HEK293 (cell line): ENCODE measurements around the gene DNAJC27.
A peak's percentile ranks its signal among the peaks of the same experiment; 100 is the strongest.

Experiments
- CTCF ChIA-PET: fragments of 350-600 bp; formaldehyde crosslinking; extraction: SDS; loops from one replicate; lab custom pipeline; 2021; ENCODE audit warnings: antibody characterized with exemption; lab: Yijun Ruan, JAX
- POLR2A ChIA-PET: fragments of 300-600 bp; formaldehyde crosslinking; extraction: SDS; loops from one replicate; lab custom pipeline; 2020; ENCODE audit warnings: antibody characterized with exemption, inconsistent platforms; lab: Yijun Ruan, JAX
- H3K27ac ChIP-seq: fragments of 200-500 bp; sonication (Bioruptor generic); 2 replicates; pipeline ENCODE4 v1.5.1; 2014; ENCODE audit warnings: low read depth, low read length, control low read depth, inconsistent platforms; ENCODE audit errors: extremely low read depth
- H3K36me3 ChIP-seq, 2 experiments: fragments of 200-500 bp in 1 of 2; sonication (Bioruptor generic) in 1 of 2; 1 replicate in 1 of 2; 2 replicates in 1 of 2; pipeline ENCODE4 v1.5.1; 2014 to 2017; ENCODE audit warnings: inconsistent platforms in 2 of 2, low read length in 2 of 2; ENCODE audit not compliant: control insufficient read depth in 2 of 2, insufficient read depth in 1 of 2
- H3K4me1 ChIP-seq: fragments of 200-500 bp; sonication (Bioruptor generic); 2 replicates; pipeline ENCODE4 v1.5.1; 2014; ENCODE audit warnings: mild to moderate bottlenecking, low read length, inconsistent platforms; ENCODE audit not compliant: control insufficient read depth, insufficient read depth
- H3K4me3 ChIP-seq: 2 replicates; pipeline ENCODE4 v1.5.1; 2011; ENCODE audit warnings: low read depth, mild to moderate bottlenecking, control low read depth, low read length, moderate library complexity
- H3K9me3 ChIP-seq: fragments of 200-500 bp; sonication (Bioruptor generic); 2 replicates; pipeline ENCODE4 v1.5.1; 2014; ENCODE audit warnings: low read depth, low read length, inconsistent platforms; ENCODE audit not compliant: control insufficient read depth, insufficient read depth
- CTCF ChIP-seq: fragments of 450-650 bp; formaldehyde crosslinking; IDR thresholded peaks from 2 replicates; pipeline ENCODE4 v1.5.1; 2016; ENCODE audit warnings: missing biosample characterization, missing genetic modification characterization
- INSM2 ChIP-seq: fragments of 450-650 bp; formaldehyde crosslinking; IDR thresholded peaks from 2 replicates; pipeline ENCODE4 v1.5.1; 2016; ENCODE audit warnings: missing biosample characterization, missing genetic modification characterization
- REST ChIP-seq: fragments of 450-650 bp; formaldehyde crosslinking; IDR thresholded peaks from 2 replicates; pipeline ENCODE4 v1.5.1; 2016; ENCODE audit warnings: missing biosample characterization, missing genetic modification characterization
- SP2 ChIP-seq: fragments of 450-650 bp; formaldehyde crosslinking; IDR thresholded peaks from 2 replicates; pipeline ENCODE4 v1.5.1; 2016; ENCODE audit warnings: missing biosample characterization, missing genetic modification characterization
- SP3 ChIP-seq: fragments of 450-650 bp; formaldehyde crosslinking; IDR thresholded peaks from 2 replicates; pipeline ENCODE4 v1.5.1; 2016; ENCODE audit warnings: missing biosample characterization, missing genetic modification characterization
- ZBTB26 ChIP-seq: fragments of 450-650 bp; formaldehyde crosslinking; optimal IDR thresholded peaks from 2 replicates; pipeline ENCODE3; 2016; ENCODE audit warnings: missing biosample characterization, mild to moderate bottlenecking, missing genetic modification characterization
- ZBTB44 ChIP-seq: fragments of 450-650 bp; IDR thresholded peaks from 2 replicates; pipeline ENCODE4 v1.5.1; 2018; ENCODE audit warnings: missing biosample characterization, mild to moderate bottlenecking, missing genetic modification characterization
- ZBTB8A ChIP-seq: fragments of 450-650 bp; formaldehyde crosslinking; IDR thresholded peaks from 2 replicates; pipeline ENCODE4 v1.5.1; 2016; ENCODE audit warnings: missing biosample characterization, missing genetic modification characterization
- ZEB2 ChIP-seq: fragments of 450-650 bp; formaldehyde crosslinking; IDR thresholded peaks from 2 replicates; pipeline ENCODE4 v1.5.1; 2016; ENCODE audit warnings: missing biosample characterization, missing genetic modification characterization
- ZFP41 ChIP-seq: fragments of 450-650 bp; formaldehyde crosslinking; IDR thresholded peaks from 2 replicates; pipeline ENCODE4 v1.5.1; 2016; ENCODE audit warnings: missing biosample characterization, missing genetic modification characterization, borderline replicate concordance
- ZNF148 ChIP-seq: fragments of 450-650 bp; formaldehyde crosslinking; IDR thresholded peaks from 2 replicates; pipeline ENCODE4 v1.5.0; 2017; ENCODE audit warnings: missing biosample characterization, missing genetic modification characterization, borderline replicate concordance
- ZNF157 ChIP-seq: fragments of 450-650 bp; formaldehyde crosslinking; IDR thresholded peaks from 2 replicates; pipeline ENCODE4 v1.5.1; 2016; ENCODE audit warnings: missing biosample characterization, missing genetic modification characterization
- ZNF239 ChIP-seq: fragments of 450-650 bp; formaldehyde crosslinking; IDR thresholded peaks from 2 replicates; pipeline ENCODE4 v1.5.1; 2016; ENCODE audit warnings: missing biosample characterization, missing genetic modification characterization
- ZNF426 ChIP-seq: fragments of 450-650 bp; formaldehyde crosslinking; IDR thresholded peaks from 2 replicates; pipeline ENCODE4 v1.5.1; 2017; ENCODE audit warnings: missing biosample characterization, missing genetic modification characterization, mild to moderate bottlenecking, inconsistent platforms, moderate library complexity
- ZNF514 ChIP-seq: fragments of 450-650 bp; formaldehyde crosslinking; IDR thresholded peaks from 2 replicates; pipeline ENCODE4 v1.5.1; 2016; ENCODE audit warnings: missing biosample characterization, missing genetic modification characterization
- ZNF670 ChIP-seq: fragments of 450-650 bp; formaldehyde crosslinking; IDR thresholded peaks from 2 replicates; pipeline ENCODE4 v1.5.1; 2016; ENCODE audit warnings: missing biosample characterization, missing genetic modification characterization, low read depth
- ZNF830 ChIP-seq: fragments of 450-650 bp; IDR thresholded peaks from 2 replicates; pipeline ENCODE4 v1.5.0; 2018; ENCODE audit warnings: missing biosample characterization, missing genetic modification characterization, low read depth, mild to moderate bottlenecking, moderate library complexity
- ZSCAN16 ChIP-seq: fragments of 450-650 bp; formaldehyde crosslinking; IDR thresholded peaks from 2 replicates; pipeline ENCODE4 v1.5.1; 2016; ENCODE audit warnings: missing biosample characterization, missing genetic modification characterization
- ZSCAN23 ChIP-seq: fragments of 450-650 bp; formaldehyde crosslinking; IDR thresholded peaks from 2 replicates; pipeline ENCODE4 v1.5.1; 2016; ENCODE audit warnings: missing biosample characterization, missing genetic modification characterization

DNAJC27 gene

GRCh38 chr2:24920098-24920808 is 51.5 kb downstream of the DNAJC27 start, which contains the start of gene ADCY3 (continued):
- no peak for TF ChIP-seq ZBTB44 (tag by site-specific recombination)
- no peak for TF ChIP-seq INSM2 (tag by site-specific recombination)
- TF ChIP-seq ZFP41 (tag by site-specific recombination): no peak
- no peak for TF ChIP-seq ZSCAN16 (tag by site-specific recombination)
- TF ChIP-seq SP2 (tag by site-specific recombination): peak; percentile 36
- no peak for TF ChIP-seq ZNF148 (tag by site-specific recombination)
- no peak for TF ChIP-seq ZNF830
- no peak for TF ChIP-seq REST (tag by site-specific recombination)
- no peak for TF ChIP-seq ZSCAN23
- TF ChIP-seq ZNF426 (tag by site-specific recombination): no peak
- TF ChIP-seq ZNF157 (tag by site-specific recombination): no peak
- TF ChIP-seq ZBTB26 (tag by site-specific recombination): peak; percentile 60
- TF ChIP-seq SP3 (tag by site-specific recombination): peak; percentile 32; the same call in 1 of the 2 replicates

- no peaks in the 10 kb centered on the region for H3K9me3 ChIP-seq
- peak overlapping the region; percentile 86 for H3K27ac ChIP-seq
- CTCF ChIA-PET: interaction anchor here (0.6 to 1.5 kb wide), 2 partner anchors 56 to 81 kb away, joined by 3 read pairs; no protein-coding TSS in a partner anchor
- POLR2A ChIA-PET: interaction anchor here (0.5 to 0.6 kb wide), 2 partner anchors 353 to 1335 kb away, joined by 3 read pairs; no protein-coding TSS in a partner anchor
- peak overlapping the region; percentile 61 for H3K4me3 ChIP-seq
- H3K36me3 ChIP-seq: peaks cover 0 to 33% of the 10 kb centered on the region in 2 experiments; a peak in 2 of 3 replicates
- no peak for TF ChIP-seq ZNF514
- peak; percentile 53 for TF ChIP-seq ZBTB26 (tag by site-specific recombination)
- peak; percentile 50; the same call in 1 of the 2 replicates for TF ChIP-seq ZBTB8A (tag by site-specific recombination)
- 0 out of 2 replicates have a peak, but pooled peaks have one; percentile 5 for TF ChIP-seq CTCF (tag by site-specific recombination)
- TF ChIP-seq ZNF670: no peak
- 0 out of 2 replicates have a peak, but pooled peaks have one; percentile 20 for TF ChIP-seq ZEB2 (tag by site-specific recombination)
- TF ChIP-seq ZNF239: no peak
- TF ChIP-seq, all 188 proteins: peak for 4
- no peaks in the 10 kb centered on the region; the same call in 1 of the 2 replicates for H3K4me1 ChIP-seq
Observed at GRCh38 chr2:24919506-24920097, 52.2 kb downstream of the DNAJC27 start.
